ENCODE data around the gene SOBP.

The SOBP gene

GRCh38 chr6:107523054-107523791, 33.3 kb downstream of the SOBP start:
- DNase-seq = no peak

GRCh38 chr6:107523794-107524193, 33.9 kb downstream of the SOBP start:
- DNase-seq = no peak

- DNase-seq = no peak
Observed at GRCh38 chr6:107524626-107525025, 34.7 kb downstream of the SOBP start.

- DNase-seq = no peak
Observed at GRCh38 chr6:107531868-107532267, 42.0 kb downstream of the SOBP start.

GRCh38 chr6:107532706-107533105, 42.8 kb downstream of the SOBP start:
- no peak for DNase-seq

GRCh38 chr6:107533415-107534059, 43.6 kb downstream of the SOBP start:
- peak in 1 of 3 experiments; percentile 49 for DNase-seq

GRCh38 chr6:107534571-107535141, 44.7 kb downstream of the SOBP start:
- DNase-seq = no peak

- DNase-seq = no peak
Observed at GRCh38 chr6:107535626-107536025, 45.7 kb downstream of the SOBP start.

- DNase-seq = peak in 2 of 3 experiments; percentile 16 to 70
Observed at GRCh38 chr6:107536180-107536961, 46.5 kb downstream of the SOBP start.

GRCh38 chr6:107537559-107537958, 47.6 kb downstream of the SOBP start:
- no peak for DNase-seq

GRCh38 chr6:107538856-107539387, 49.0 kb downstream of the SOBP start:
- peak; percentile 30 to 71 (median 70) for DNase-seq

GRCh38 chr6:107539409-107539808, 49.5 kb downstream of the SOBP start:
- DNase-seq = peak; percentile 53 to 81 (median 66)

- peak; percentile 27 to 80 (median 47) for DNase-seq
Observed at GRCh38 chr6:107539849-107540464, 50.0 kb downstream of the SOBP start.

GRCh38 chr6:107540465-107540857, 50.5 kb downstream of the SOBP start:
- peak in 2 of 3 experiments; percentile 47 to 80 for DNase-seq

GRCh38 chr6:107542192-107542668, 52.3 kb downstream of the SOBP start:
- no peak for DNase-seq

GRCh38 chr6:107543088-107543487, 53.2 kb downstream of the SOBP start:
- DNase-seq = no peak

- no peak for DNase-seq
Observed at GRCh38 chr6:107543567-107543966, 53.6 kb downstream of the SOBP start.

- no peak for DNase-seq
Observed at GRCh38 chr6:107545763-107546162, 55.8 kb downstream of the SOBP start.

GRCh38 chr6:107546691-107547450, 57.0 kb downstream of the SOBP start:
- DNase-seq = no peak

GRCh38 chr6:107547451-107547840, 57.5 kb downstream of the SOBP start:
- DNase-seq = peak in 1 of 3 experiments; percentile 29

GRCh38 chr6:107550241-107550840, 60.4 kb downstream of the SOBP start:
- peak; percentile 25 to 64 (median 26) for DNase-seq
